Lung (tissue), 12 donors: ENCODE measurements around the gene PARVA. TPM values are rescaled to one million over a fixed set of nuclear protein-coding genes. Genes with fewer than 3 reads are reported as not detected.

Source experiments
- ATAC-seq: fragments of 200-7000 bp; cut with Tn5 transposase; one replicate; pipeline ENCODE4 v1.9.1; 2020; ENCODE audit warnings: moderate number of reproducible peaks; ENCODE audit not compliant: insufficient read depth, low FRiP score
- DNase-seq, 3 donors: peaks; one replicate each; pipeline ENCODE4 v3.0.0-alpha.2; 2013 to 2017
- H3K27ac ChIP-seq, 2 donors: one replicate each; pipeline ENCODE4 v1.5.1; 2013; ENCODE audit warnings: mild to moderate bottlenecking in 2 of 2, moderate library complexity in 2 of 2, control low read depth in 1 of 2, inconsistent platforms in 1 of 2, low read depth in 1 of 2, low read length in 1 of 2
- H3K27me3 ChIP-seq, 3 donors: one replicate each; pipeline ENCODE4 v1.5.1; 2013; ENCODE audit warnings: low read length in 2 of 3; ENCODE audit not compliant: control insufficient read depth in 3 of 3, insufficient read depth in 3 of 3
- H3K36me3 ChIP-seq, 4 donors: one replicate each; pipeline ENCODE4 v1.5.1; 2013; ENCODE audit warnings: low read length in 4 of 4, mild to moderate bottlenecking in 1 of 4, moderate library complexity in 1 of 4; ENCODE audit not compliant: control insufficient read depth in 4 of 4, insufficient read depth in 4 of 4
- H3K4me1 ChIP-seq, 5 donors: one replicate each; pipeline ENCODE4 v1.5.1; 2013; ENCODE audit warnings: low read length in 5 of 5, mild to moderate bottlenecking in 2 of 5, moderate library complexity in 1 of 5; ENCODE audit not compliant: control insufficient read depth in 5 of 5, insufficient read depth in 5 of 5
- H3K4me3 ChIP-seq: one replicate; pipeline ENCODE4 v1.5.1; 2013; ENCODE audit warnings: mild to moderate bottlenecking, control low read depth, moderate library complexity
- H3K9ac ChIP-seq, 2 donors: one replicate each; pipeline ENCODE4 v1.5.1; 2013; ENCODE audit warnings: low read length in 2 of 2, control low read depth in 1 of 2; ENCODE audit not compliant: insufficient read depth in 1 of 2
- H3K9me3 ChIP-seq, 4 donors: one replicate each; pipeline ENCODE4 v1.5.1; 2013; ENCODE audit warnings: low read length in 3 of 4, mild to moderate bottlenecking in 1 of 4, moderate library complexity in 1 of 4; ENCODE audit not compliant: control insufficient read depth in 4 of 4, insufficient read depth in 3 of 4
- CTCF ChIP-seq: IDR thresholded peaks from 2 replicates; pipeline ENCODE4 v1.5.1; 2012; ENCODE audit warnings: mild to moderate bottlenecking; ENCODE audit errors: control extremely low read depth, extremely low read depth
- WGBS, 2 donors: extraction: QIAGEN DNeasy Blood & Tissue Kit; methylation state at CpG; one replicate each; pipeline ENCODE4 v1.1.7; 2013; 5-methylcytosine and 5-hydroxymethylcytosine counted together
- polyA plus RNA-seq, 2 donors: library from polyadenylated mRNA; stranded (reverse); fragments of 200-250 nt; gene quantifications; one replicate each; pipeline ENCODE4 v1.2.1, GENCODE V29; 2013
- total RNA-seq, 2 donors: library from RNA; depleted of rRNA in 1 of 2; stranded (reverse); fragments of >200 nt in 1 of 2; gene quantifications; one replicate each; pipeline ENCODE4 v1.2.1, GENCODE V29; 2014 to 2021
- donor health status: control.
- donor health status: control.
- donor health status: Bipolar disorder and iron deficiency.
- donor health status: healthy.
- donor health status: DM: yes; HTN: yes; CAD: no.

PARVA gene
- total and polyA plus RNA-seq, 4 donors = 19.9 to 71.6 (median 36.2) TPM

DNA sequence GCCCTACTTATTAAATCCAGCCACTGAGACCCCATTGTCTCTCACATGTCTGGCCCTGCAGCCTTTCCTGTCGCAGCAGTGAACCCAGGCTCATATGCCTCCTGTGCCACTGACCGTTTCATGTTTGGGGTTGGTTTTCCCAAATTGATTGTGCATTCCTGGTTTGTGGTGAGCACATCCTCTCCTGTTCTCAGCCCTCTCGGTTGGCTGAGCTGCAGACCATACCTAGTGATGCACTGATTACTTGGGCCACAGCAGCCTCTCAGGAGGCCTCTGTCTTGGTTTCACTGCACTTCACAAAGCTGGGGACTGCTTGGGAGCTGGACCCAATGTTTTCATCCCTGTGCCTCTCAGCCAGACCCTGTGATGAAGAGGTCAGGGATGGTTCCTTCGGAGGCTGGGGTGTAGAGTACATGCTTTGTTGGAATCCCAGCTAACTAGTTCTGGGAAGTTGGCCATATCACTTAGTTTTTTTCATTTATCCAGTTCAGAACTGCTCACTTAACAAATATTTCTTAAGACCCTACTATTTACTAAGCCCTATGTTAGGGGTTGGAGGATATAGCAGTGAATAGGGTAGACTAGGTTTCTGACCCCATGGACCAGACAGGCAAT, 30.9 kb downstream of the PARVA start:
- DNase-seq = no peak
- Histone ChIP-seq H3K36me3 (no peaks in the 10 kb centered on the region), H3K27ac (no peak overlapping the region), H3K4me3 (no peak overlapping the region), H3K9me3 (no peaks in the 10 kb centered on the region), H3K4me1 (peaks cover 4 to 49% (median 24%) of the 10 kb centered on the region in 5 donors), H3K9ac (no peak overlapping the region), H3K27me3 (no peaks in the 10 kb centered on the region)
- ATAC-seq = no peak
- no peak for TF ChIP-seq CTCF
- 85 to 93% methylated on average over 4 of the region's 4 CpGs for WGBS, 2 donors

DNA sequence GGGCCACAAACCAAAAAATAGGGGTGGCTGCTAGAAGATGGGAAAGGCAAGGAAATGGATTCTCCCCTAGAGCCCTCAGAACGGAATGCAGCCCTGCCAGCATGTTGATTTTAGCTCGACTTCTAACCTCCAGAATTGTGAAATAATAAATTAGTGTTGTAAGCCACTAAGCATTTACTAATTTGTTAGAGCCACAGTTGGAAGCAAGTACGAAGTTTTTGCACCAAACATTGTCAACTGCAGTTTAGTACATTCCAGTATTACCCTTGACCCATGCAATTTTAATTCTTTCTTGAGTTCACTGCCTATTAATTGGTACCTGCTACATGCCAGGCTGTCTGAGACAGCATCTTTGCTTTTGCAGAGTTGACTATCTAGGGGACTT, 32.2 kb downstream of the PARVA start:
- TF ChIP-seq CTCF = no peak
- ATAC-seq (no peak), DNase-seq (no peak)
- no peaks in the 10 kb centered on the region for H3K9me3 ChIP-seq
- H3K9ac ChIP-seq = no peak overlapping the region
- no peaks in the 10 kb centered on the region for H3K36me3 ChIP-seq
- no peak overlapping the region for H3K4me3 ChIP-seq
- no peaks in the 10 kb centered on the region for H3K27me3 ChIP-seq
- peak overlapping the region in 1 of 2 donors; percentile 26 for H3K27ac ChIP-seq
- WGBS, 2 donors = 63 to 67% methylated on average over 3 of the region's 3 CpGs
- peaks cover 8 to 49% (median 22%) of the 10 kb centered on the region in 5 donors for H3K4me1 ChIP-seq

- DNase-seq (peak in 2 of 3 donors; percentile 40 to 43), ATAC-seq (no peak)
- H3K27ac ChIP-seq = peak overlapping the region in 1 of 2 donors; percentile 26
- no peak overlapping the region for H3K9ac ChIP-seq
- peaks cover 8 to 52% (median 22%) of the 10 kb centered on the region in 5 donors for H3K4me1 ChIP-seq
- TF ChIP-seq CTCF = no peak
- H3K9me3 ChIP-seq = no peaks in the 10 kb centered on the region
- H3K27me3 ChIP-seq = no peaks in the 10 kb centered on the region
- no peak overlapping the region for H3K4me3 ChIP-seq
- H3K36me3 ChIP-seq = no peaks in the 10 kb centered on the region
- WGBS, 2 donors = 53 to 60% methylated on average over 10 of the region's 10 CpGs
Measured at GRCh38 chr11:12410006-12410728, 32.8 kb downstream of the PARVA start.
